ENCODE measurements around the gene CCDC85B.

CCDC85B gene

DNA sequence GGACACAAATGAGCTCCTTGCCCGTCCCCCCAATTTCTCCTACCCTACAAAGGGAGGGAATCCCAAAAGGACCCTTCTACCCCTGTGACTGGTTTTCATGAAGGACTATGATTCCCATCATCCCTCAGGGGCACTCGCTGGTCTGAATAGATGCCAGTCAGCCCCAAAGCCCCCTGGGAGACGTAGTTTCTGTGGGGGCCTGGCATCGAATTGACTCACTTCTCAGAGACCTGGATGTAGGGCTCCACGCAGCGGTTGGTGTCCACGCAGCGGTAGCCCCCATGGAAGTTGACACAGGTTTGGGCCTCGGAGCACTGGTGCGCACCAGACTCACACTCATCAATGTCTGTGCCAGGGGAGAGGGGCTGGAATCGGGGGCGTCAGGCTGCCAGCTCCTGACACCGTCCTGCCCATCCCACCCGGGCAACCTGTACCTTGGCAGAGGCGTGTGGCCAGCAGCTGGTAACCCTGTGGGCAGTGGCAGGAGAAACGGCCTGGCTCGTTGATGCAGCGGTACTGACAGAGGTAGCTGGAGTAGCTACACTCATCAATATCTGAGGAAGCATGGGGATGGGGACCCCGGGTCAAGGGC is 22.3 kb upstream of the CCDC85B start:
- no peak for DNase-seq (ENCODE audit: insufficient read length, low spot score)
- FAIRE-seq, result no peak
- TF ChIP-seq TAF1 (IDR thresholded peaks at IDR 0.05; ENCODE audit: low read depth, low read length) (no peak), SPI1 (IDR thresholded peaks at IDR 0.05; ENCODE audit: low read depth, low read length) (no peak), POLR2A (IDR thresholded peaks at IDR 0.05; ENCODE audit: low read depth, low read length) (no peak), POLR2AphosphoS5 (IDR thresholded peaks at IDR 0.05; ENCODE audit: low read depth, low read length) (no peak), POU2F2 (IDR thresholded peaks at IDR 0.05; ENCODE audit: low read depth, low read length) (no peak), PAX5 (IDR thresholded peaks at IDR 0.05; ENCODE audit: insufficient read depth, low read length, severe bottlenecking) (no peak)

DNA sequence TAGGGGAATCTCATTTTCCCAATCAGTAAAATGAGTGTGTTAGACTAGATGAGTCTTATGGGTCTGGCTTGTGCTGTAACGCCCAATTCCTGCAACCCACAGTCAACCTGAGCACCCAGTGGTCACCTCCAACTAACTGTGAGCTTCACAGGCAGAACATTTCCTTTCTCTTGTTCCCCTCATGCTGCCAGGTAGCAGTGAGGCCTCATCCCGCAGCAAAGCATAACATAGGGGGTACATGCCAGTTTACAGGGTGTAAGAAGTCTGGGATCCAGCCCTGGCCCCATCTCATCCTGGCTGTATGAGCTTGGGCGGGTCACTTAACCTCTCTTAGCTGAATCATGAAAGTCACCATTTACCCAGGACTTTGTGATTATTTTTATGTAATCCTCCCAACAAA is 21.6 kb upstream of the CCDC85B start:
- TF ChIP-seq SPI1 (IDR thresholded peaks at IDR 0.05; ENCODE audit: low read depth, low read length), result no peak
- TF ChIP-seq TAF1 (IDR thresholded peaks at IDR 0.05; ENCODE audit: low read depth, low read length), result no peak
- TF ChIP-seq POLR2AphosphoS5 (IDR thresholded peaks at IDR 0.05; ENCODE audit: low read depth, low read length), result 0 out of 2 replicates have a peak, but pooled peaks have one; percentile 52
- no peak; the same call in 1 of the 2 replicates for TF ChIP-seq POLR2A (IDR thresholded peaks at IDR 0.05; ENCODE audit: low read depth, low read length)
- 0 out of 2 replicates have a peak, but pooled peaks have one; percentile 26 for TF ChIP-seq POU2F2 (IDR thresholded peaks at IDR 0.05; ENCODE audit: low read depth, low read length)
- no peak for DNase-seq (ENCODE audit: insufficient read length, low spot score)
- peak; percentile 23 for FAIRE-seq

GRCh38 chr11:65869643-65870306 is 20.7 kb upstream of the CCDC85B start:
- TF ChIP-seq POLR2A (IDR thresholded peaks at IDR 0.05; ENCODE audit: low read depth, low read length) (peak; percentile 36), POU2F2 (IDR thresholded peaks at IDR 0.05; ENCODE audit: low read depth, low read length) (peak; percentile 54; the same call in 1 of the 2 replicates), SPI1 (IDR thresholded peaks at IDR 0.05; ENCODE audit: low read depth, low read length) (no peak)
- DNase-seq (ENCODE audit: insufficient read length, low spot score) (no peak), FAIRE-seq (no peak)

GRCh38 chr11:65870307-65870658 is 20.2 kb upstream of the CCDC85B start:
- FAIRE-seq, result no peak
- DNase-seq (ENCODE audit: insufficient read length, low spot score), result no peak
- TF ChIP-seq POU2F2 (IDR thresholded peaks at IDR 0.05; ENCODE audit: low read depth, low read length), result no peak
- TF ChIP-seq POLR2AphosphoS5 (IDR thresholded peaks at IDR 0.05; ENCODE audit: low read depth, low read length), result no peak
- no peak for TF ChIP-seq POLR2A (IDR thresholded peaks at IDR 0.05; ENCODE audit: low read depth, low read length)
- no peak for TF ChIP-seq PAX5 (IDR thresholded peaks at IDR 0.05; ENCODE audit: insufficient read depth, low read length, severe bottlenecking)
- TF ChIP-seq TAF1 (IDR thresholded peaks at IDR 0.05; ENCODE audit: low read depth, low read length), result no peak
- no peak for TF ChIP-seq SPI1 (IDR thresholded peaks at IDR 0.05; ENCODE audit: low read depth, low read length)

DNA sequence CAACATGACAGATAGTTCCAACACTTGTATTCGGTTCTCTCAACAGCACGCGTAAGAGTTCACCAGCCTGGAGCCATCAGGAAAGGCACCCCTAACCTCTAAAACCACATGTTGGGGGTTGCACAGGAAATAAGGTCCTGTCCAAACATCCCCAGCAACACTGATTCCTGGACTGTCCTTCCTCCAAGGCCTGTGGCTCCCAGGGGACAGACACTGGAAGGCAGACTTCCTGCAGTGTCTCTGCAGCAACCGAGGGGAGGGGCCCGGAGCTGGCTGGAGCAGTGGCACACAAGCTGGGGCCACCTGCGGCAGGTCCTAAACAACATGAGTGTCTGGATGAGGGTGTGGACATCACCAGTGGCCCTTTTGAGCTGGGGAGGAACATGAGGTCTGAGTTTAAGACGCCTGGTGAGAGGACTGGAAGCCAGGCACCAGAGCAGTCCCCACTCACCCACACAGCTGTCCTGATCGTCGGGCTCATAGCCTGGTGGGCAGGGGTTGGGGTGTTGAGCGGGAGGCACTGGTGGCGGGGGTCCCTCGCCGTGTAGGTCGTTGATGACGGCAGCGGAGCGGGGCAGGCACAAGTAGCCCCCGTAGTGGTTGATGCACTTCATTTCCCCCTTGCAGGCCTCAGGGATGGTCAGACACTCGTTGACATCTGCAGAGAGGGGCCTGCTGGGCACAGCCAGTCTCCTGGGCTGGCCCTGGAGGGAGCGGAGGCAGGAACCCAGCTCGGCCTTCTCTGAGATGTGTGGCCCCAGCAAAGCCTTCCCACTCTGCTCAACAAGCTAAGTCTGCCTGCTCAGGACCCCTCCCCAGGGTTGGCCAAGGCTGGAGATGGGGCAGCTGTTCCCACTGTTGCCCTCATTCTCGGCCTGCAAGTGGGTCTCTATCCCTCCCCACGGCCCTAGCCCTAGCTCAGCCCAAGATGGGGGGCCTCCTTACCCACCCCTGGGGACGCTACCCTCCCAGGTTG is 19.5 kb upstream of the CCDC85B start:
- no peak; the same call in 1 of the 2 replicates for TF ChIP-seq POLR2AphosphoS5 (IDR thresholded peaks at IDR 0.05; ENCODE audit: low read depth, low read length)
- no peak for TF ChIP-seq SPI1 (IDR thresholded peaks at IDR 0.05; ENCODE audit: low read depth, low read length)
- no peak; the same call in 1 of the 2 replicates for TF ChIP-seq POLR2A (IDR thresholded peaks at IDR 0.05; ENCODE audit: low read depth, low read length)
- TF ChIP-seq PAX5 (IDR thresholded peaks at IDR 0.05; ENCODE audit: insufficient read depth, low read length, severe bottlenecking), result no peak
- no peak for TF ChIP-seq TAF1 (IDR thresholded peaks at IDR 0.05; ENCODE audit: low read depth, low read length)
- TF ChIP-seq POU2F2 (IDR thresholded peaks at IDR 0.05; ENCODE audit: low read depth, low read length), result no peak
- no peak for DNase-seq (ENCODE audit: insufficient read length, low spot score)
- FAIRE-seq, result peak; percentile 38

- DNase-seq (ENCODE audit: insufficient read length, low spot score), result no peak
- no peak for FAIRE-seq
- TF ChIP-seq SPI1 (IDR thresholded peaks at IDR 0.05; ENCODE audit: low read depth, low read length) (no peak), PAX5 (IDR thresholded peaks at IDR 0.05; ENCODE audit: insufficient read depth, low read length, severe bottlenecking) (no peak), POU2F2 (IDR thresholded peaks at IDR 0.05; ENCODE audit: low read depth, low read length) (no peak), POLR2AphosphoS5 (IDR thresholded peaks at IDR 0.05; ENCODE audit: low read depth, low read length) (no peak), POLR2A (IDR thresholded peaks at IDR 0.05; ENCODE audit: low read depth, low read length) (no peak), TAF1 (IDR thresholded peaks at IDR 0.05; ENCODE audit: low read depth, low read length) (no peak)
These were observed 18.5 kb upstream of the CCDC85B start for GRCh38 chr11:65871811-65872548.

- TF ChIP-seq POU2F2 (IDR thresholded peaks at IDR 0.05; ENCODE audit: low read depth, low read length) (no peak), PAX5 (IDR thresholded peaks at IDR 0.05; ENCODE audit: insufficient read depth, low read length, severe bottlenecking) (no peak), POLR2A (IDR thresholded peaks at IDR 0.05; ENCODE audit: low read depth, low read length) (no peak; the same call in 1 of the 2 replicates), SPI1 (IDR thresholded peaks at IDR 0.05; ENCODE audit: low read depth, low read length) (no peak), TAF1 (IDR thresholded peaks at IDR 0.05; ENCODE audit: low read depth, low read length) (no peak), POLR2AphosphoS5 (IDR thresholded peaks at IDR 0.05; ENCODE audit: low read depth, low read length) (no peak)
- no peak for FAIRE-seq
- DNase-seq (ENCODE audit: insufficient read length, low spot score), result no peak
These were observed 17.7 kb upstream of the CCDC85B start, which contains the start of gene EFEMP2 for GRCh38 chr11:65872586-65873317. EFEMP2 (minus strand) TSS chr11:65872800; CDS start chr11:65872354, 446 bp downstream.
